Measurements from ENCODE around the gene NFYC.

Gene NFYC

GRCh38 chr1:40783001-40783905, 91.7 kb downstream of the NFYC start, which contains the start of gene KCNQ4:
Gene KCNQ4, plus strand, starts transcription at chr1:40783787. Its CDS starts 307 bp downstream, at chr1:40784094.
- peak; percentile 58 for DNase-seq

GRCh38 chr1:40784141-40784770, 92.8 kb downstream of the NFYC start:
- DNase-seq = no peak

DNA sequence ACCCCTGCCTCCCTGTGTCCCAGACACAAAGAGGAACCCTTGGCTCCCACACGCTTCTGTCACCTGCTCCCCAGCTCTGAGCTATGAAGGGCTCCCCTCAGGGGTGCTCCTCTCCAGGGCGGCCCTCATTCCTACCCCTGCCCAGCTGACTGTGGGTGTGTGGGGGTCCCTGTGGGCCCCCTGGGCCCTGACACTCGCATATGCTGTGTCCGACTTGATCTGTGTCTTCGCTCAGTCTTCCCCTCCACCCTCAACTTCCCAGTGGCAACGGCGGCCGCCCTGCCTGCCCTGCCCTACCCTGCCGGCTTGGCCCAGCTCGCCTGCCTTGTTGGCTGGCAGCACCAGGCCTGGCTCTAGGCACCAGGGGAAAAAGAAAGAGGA, 93.3 kb downstream of the NFYC start:
- no peak for DNase-seq

DNA sequence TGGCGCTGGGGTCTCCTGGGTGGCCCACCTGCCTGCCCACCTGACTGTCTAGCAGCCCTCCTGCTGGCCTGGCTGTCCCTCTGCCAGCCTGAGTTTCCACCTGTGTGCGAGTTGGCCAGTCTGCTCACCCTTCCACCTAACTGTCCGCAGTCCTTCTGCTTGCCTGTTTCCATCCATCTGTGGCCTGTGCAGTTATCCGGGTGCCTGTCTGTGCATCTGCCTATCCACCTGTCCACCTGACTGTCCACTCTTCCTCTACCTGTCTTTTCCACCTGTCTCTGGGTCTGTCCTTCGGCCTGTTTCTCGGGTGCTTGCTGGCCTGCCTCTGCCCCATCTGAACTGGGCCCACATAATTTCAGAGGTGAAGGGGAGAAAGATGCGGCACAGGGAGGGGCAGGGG, 93.9 kb downstream of the NFYC start:
- DNase-seq = no peak

GRCh38 chr1:40786171-40786994, 94.9 kb downstream of the NFYC start:
- no peak for DNase-seq

GRCh38 chr1:40786995-40787705, 95.6 kb downstream of the NFYC start:
- no peak for DNase-seq

DNA sequence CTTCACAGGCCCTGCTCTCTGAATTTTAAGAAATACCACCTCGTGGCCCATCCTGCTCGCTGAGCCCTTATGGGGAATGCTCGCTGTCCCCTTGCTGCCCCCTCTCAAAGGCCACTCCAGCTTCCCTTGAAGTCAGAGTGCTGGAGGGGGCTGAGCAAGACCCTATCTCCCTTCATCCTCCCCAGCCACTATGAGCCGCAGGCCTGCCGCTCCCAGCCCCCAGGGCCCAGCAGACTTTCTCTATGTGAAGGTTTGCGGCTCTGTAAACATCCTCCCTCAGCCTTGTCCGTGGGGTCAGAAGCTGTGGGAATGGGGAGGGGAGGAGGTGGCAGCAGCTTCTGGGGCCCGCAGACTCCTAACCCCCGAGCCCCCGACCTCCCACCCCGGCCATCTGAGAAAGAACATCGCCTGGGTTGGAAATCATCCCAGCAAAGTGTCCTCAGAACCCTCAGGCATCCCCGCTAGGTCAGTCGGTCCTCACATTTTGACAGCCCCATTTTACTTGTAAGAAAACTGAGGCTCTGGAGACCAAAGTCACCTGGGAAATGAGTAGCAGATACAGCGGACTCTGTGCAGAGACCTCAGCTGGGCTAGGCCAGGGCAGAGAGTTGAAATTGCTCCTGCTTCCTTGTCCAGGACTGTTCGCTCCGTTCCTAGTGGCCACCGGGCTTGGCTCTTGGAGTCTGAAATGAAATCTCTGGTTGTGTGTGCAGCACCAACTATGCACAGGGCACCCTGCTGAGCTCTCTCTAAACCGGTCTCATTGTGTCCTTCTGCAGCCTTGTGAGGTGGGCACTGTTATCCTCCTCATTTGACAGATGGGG, 96.4 kb downstream of the NFYC start:
- no peak for DNase-seq

- DNase-seq = no peak
These were observed 97.2 kb downstream of the NFYC start for GRCh38 chr1:40788561-40789341.

GRCh38 chr1:40789342-40789598, 97.8 kb downstream of the NFYC start:
- no peak for DNase-seq

GRCh38 chr1:40789661-40790430, 98.3 kb downstream of the NFYC start:
- DNase-seq = no peak

GRCh38 chr1:40792036-40792435, 100.5 kb downstream of the NFYC start:
- DNase-seq = no peak

GRCh38 chr1:40793617-40794016, 102.1 kb downstream of the NFYC start:
- DNase-seq = no peak

- no peak for DNase-seq
These were observed 102.5 kb downstream of the NFYC start for GRCh38 chr1:40794048-40794447.

DNA sequence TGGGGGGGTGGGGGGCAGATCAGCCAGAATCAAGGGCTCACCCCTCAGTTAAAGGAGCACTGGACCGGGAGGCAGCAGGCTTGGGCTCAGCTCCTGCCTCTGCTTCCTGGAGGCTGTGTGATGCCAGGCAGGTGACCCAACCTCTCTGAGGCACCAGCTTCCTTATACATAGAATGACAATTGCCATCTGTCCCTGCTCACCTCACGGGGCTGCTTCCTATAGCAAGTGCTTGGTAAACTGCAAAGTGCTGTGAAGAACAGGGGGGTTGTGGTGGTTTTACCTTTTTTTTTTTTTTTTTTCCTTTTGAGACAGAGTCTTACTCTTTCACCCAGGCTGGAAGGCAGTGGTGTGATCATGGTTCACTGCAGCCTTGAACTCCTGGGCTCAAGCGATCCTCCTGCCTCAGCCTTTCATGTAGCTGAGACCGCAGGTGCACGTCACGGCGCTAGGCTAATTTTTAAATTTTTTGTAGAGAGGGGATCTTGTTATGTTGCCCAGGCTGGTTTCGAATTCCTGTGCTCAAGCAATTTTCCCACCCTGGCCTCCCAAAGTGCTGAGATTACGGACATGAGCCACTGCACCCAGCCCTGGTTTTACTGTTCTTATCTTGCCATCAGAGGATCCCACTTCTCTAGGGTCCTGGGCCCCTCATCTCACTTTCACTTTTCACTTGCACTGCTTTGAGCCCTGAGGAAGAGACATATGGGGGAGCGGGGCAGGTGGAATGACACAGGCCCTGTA, 103.6 kb downstream of the NFYC start:
- peak; percentile 36 for DNase-seq

DNA sequence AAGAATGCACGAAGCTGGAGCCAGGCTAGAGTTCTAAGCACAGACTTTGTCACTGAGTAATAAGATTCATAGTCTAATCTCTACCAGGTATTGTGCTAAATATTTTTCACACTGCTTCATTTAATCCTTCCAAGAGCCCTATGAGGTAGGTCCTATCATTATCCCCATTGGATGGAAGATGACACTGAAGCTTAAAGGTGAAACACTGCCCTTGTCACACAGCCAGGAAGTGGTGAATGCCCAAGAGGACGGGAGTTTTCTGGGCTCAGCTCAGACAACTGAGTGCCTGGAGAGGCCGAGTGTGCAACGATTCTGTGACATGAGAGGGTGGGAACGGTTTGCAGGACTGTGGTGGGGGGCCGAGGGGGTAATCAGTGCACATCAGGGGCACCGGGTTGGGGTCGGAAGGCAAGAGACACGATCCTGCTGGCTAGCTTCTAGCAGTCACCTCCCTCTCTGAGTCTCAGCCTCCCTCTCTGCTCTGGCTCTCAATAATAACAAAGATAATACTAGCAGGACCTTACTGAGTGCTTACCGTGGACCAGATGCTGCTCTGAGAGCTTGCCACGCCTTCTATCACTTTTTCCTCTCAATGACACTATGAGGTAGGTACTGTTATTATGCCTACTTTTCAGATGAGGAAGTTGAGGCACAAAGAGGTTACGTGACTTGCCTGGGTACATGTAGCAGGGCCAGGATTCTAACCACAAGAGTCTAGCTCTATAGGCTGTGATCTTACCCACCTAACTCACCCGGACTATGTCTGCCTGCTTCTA, 104.5 kb downstream of the NFYC start:
- no peak for DNase-seq

DNA sequence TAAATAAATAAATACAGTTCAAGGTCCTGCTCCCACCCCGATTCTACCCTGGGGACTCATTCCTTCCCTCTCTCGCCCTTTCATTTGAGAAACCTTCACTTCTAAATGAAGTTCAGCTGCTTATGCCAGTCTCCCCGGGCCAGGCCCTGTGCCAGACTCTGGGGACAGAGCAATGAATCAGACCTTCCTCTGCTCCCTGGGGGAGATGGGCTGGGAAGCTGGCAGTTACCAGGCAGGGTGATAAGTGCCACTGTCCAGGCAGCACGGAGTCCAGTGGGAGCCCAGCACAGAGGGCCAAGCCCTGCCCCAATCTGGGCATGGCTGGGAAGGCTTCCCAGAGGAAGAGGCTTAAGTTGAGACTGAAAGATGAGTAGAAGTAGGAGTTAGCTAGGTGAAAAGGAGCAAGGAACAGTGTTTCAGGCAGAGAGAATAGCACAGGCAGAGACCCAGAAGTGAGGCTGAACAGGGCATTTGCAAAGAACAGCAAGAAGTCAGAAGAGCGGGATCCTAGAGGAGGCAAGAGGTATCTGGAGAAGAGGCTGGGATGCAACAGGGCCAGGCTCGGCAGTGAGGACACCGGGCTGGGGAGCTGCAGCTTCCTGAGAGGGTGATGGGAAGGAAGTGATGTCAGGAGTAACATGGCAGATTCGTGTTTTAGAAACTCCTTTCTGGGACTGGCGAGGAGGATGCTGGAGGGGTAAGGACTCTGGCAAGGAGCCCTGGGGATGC, 105.6 kb downstream of the NFYC start:
- DNase-seq = peak; percentile 41

DNA sequence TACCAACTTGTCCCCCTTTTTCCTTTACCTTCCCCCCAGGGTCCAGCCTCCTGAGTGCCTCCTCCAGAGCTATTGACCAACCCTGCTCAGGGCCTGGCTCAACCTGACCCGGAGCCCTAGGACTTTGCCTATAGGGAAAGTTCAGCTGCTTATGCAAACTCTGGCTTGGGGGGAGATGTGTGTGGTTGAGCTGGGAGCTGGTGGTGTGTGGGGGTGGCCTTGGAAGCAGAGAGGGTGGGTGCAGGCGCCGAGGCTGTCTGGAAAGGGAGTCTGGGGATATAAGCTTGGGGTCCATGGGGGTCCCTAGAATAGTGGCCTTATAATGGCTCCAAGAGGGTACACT, 106.1 kb downstream of the NFYC start:
- DNase-seq = no peak

Measured in CD4-positive, alpha-beta T cell treated with Interleukin-17A for 4 hours (primary cell).